SHP77 (cell line): ENCODE measurements around the gene MTHFS.
"Not testable (repeated sequence)": the region's sequence is repeated elsewhere in the genome, so short reads cannot be mapped to it uniquely, and the experiment has no call there.

Source experiments
- DNase-seq, 2 experiments: peaks; one replicate each; lab custom pipeline; 2025; lab: John Stamatoyannopoulos, UW

Gene MTHFS

DNA sequence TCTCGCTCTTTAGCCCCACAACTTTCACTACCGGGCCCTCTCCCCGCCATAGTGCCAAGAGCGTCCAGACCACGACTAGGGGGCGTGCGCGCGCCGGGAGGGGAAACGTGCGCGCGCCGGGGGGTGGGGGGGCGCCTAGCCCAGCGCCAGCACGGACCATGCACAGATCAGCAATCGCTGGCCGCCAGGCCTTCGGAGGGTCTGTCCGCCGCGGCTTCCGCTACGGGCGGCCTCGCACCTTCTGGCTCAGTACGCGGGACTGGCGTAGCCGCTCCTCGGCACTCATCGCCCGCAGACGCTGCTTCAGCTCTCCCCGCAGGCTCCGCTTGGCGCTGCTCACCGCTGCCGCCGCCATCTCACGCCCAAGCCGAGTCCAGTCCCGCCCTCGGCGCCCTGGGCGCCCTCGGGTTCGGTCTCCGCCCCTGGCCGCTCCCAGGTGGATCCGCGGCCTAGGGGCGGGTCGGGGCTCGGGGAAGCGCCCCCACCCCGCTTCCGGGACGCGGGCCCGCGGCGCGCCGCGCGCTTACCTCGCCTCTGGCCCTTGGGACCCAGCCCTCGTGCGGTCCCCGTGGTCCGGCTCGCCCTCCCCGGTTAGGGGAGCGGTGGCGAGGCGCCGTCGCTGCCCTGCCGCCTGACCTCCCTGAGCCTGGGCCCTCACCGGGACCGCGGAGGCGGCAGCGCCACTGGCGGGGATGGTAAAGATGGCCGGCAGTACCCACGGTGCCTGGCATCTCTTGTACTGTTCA, at the start of gene MTHFS:
Gene MTHFS, minus strand, starts transcription at position 381 of the 746 bp plus-strand sequence. Its CDS starts 26 bp downstream, at position 355.
- peak; percentile 67 to 80 for DNase-seq

DNA sequence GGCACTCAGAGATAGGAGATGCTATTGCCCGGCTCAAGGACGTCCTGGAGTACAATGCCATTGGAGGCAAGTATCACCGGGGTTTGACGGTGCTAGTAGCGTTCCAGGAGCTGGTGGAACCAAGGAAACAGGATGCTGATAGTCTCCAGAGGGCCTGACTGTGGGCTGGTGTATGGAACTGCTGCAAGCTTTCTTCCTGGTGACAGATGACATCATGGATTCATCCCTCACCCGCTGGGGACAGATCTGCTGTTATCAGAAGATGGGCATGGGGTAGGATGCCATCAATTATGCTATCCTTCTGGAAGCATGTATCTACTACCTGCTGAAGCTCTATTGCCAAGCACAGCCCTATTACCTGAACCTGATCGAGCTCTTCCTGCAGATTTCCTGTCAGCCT, 47.8 kb upstream of the MTHFS start:
- DNase-seq = no peak

DNA sequence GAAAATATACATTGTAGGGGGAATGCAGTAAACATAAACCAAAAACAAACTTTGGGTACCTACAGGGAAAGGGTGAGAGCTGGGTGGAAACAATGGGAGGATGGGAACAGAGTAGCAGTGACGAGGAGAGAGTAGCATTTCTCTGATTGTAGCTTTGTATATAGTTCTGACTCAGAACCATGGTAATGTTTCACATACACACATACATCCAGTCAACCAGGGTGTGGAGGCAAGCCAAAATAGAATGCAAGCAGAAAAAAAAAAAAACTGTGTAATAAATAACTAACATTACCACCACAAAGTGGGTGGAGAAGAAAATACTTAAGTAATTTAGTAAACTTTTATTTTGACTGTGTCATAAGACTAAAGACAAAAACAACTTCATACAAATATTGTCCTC, 47.0 kb upstream of the MTHFS start:
- no peak for DNase-seq

DNA sequence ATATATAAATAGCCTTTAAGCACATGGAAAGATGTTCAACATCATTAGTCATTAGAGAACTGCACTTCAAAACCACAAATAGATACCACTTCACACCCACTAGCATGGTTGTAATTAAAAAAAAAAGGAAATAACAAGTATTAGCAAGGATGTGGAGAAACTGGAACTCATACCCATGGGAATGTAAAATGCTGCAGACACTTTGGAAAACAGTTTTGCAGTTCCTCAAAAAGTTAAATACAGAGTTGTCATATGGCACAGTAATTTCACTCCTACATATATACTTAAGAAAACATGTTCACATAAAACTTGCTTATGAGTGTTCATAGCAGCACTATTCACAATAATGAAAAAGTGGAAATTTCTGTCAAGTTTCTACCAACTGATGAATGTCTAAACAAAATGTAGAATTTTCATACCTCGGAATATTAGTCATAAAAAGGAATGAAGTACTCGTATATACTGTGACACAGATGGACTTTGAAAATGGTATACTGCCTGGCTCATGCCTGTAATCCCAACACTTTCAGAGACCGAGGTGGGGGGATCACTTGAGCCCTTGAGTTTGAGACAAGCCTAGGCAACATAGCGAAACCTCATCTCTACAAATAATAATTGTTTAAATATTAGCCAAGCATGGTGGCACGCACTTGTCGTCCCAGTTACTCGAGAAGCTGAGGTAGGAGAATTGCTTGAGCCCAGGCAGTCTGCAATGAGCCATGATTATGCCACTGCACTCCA, 46.1 kb upstream of the MTHFS start:
- DNase-seq = no peak

DNA sequence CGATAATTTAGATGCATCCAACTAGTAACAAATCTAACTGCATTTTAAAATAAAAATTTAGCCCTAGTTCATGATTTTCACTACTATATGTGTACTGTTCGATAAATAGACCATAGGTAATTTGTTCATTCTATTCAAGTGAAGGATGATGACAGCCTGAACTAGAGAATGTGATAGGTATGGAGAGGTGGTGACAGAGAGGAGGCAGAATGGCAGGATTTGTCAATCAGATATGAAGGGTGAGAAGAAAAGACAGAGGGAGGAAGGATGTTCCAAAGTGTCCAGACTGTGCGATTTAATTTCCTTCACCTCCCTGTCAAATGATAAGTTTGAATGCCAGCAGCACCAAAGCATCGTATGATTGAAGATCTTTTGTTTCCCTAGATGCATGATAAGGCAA, 42.6 kb upstream of the MTHFS start:
- DNase-seq = no peak

DNA sequence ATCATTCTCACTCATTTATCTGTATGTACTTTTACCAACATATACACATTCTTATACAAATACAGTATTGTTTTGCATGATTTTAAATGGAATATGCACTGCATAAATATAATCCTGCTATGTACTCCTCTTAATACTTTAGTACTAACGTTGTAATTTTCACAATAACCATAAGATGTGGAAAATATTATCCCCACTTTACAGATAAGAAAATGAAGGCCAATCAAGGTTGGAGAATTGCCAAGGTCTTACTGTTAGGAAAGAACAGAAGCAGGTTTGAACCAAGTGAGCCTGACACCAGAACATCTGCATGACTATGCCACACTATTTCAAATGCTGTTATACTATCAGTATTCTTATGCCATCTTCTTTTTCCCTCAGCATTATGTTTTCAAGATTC, 41.3 kb upstream of the MTHFS start:
- no peak for DNase-seq

DNA sequence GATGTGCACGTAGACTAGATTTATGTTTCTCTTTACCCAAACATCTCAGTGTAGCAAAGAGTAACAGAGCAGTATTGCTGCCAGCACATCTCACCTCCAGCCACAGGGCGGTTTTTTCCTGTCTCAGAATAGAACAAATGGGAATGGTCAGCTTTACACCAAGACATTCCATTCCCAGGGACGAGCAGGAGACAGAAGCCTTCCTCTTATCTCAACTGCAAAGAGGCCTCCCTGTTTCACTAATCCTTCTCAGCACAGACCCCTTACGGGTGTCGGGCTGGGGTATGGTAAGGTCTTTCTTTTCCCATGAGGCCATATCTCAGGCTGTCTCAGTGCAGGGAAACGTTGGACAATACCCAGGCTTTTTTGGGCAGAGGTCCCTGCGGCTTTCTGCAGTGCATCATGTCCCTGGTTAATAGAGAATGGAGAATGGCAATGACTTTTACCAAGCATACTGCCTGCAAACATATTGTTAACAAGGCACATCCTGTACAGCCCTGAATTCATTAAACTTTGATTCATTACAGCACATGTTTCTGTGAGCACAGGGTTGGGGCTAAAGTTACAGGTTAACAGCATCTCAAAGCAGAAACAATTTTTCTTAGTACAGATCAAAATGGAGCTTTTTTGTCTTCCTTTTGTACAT, 38.9 kb upstream of the MTHFS start:
- DNase-seq = not testable (repeated sequence)

DNA sequence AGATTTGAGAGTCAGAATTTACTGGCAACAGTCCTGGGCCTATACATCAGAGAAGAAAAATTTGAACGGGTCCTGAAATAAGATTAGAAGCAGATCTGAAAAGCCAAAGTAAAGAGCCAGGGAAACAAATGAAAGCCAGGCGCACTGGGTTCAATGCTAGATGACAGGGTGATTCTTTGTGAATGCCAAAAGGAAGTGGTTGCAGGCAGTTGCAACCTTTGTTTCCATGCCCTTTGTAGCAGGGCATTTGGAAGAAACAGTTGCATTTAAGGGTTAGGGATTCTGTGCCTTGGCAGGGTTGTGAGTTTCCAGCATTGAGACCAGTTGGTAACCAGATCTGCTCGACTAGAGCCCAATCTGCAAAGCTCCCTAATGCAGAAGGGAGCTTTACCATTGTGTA, 36.4 kb upstream of the MTHFS start:
- no peak for DNase-seq

DNA sequence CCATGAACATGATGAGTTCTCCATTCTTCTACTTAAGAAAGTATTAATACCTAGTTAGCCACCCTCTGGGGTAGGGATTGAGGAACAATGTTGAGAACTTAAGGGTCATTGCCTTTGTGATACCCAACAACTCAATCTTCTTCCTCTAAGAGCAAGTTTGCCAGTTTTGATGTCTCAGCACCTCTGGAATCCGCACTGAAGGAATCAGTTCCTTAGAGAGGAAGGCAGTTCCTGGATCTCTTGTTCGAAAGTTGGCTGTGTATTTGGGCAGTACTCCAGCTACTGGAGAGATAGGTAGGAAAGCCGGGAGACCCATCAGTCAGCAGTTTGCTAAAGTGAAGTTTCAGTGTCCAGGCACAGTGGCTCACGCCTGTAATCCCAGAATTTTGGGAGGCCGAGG, 35.6 kb upstream of the MTHFS start:
- DNase-seq = no peak

DNA sequence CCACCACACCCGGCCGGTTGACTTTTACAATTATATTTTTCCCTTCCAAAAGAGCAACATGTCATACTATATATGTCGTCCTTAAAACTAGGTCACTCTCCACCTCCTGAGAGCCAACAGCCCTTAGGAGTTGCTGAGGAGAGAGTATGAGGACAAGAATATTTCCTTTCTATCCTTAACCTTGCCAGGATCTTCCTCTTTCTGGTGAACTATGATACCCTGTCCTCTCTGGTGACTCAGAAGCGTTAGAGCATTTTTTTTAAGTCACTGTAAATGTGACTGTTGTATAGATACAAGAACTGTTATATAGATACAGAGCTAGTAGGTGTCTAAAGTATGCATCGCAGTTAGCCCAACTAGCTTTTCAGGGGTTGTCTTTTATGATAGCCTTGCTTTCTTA, 33.7 kb upstream of the MTHFS start:
- no peak for DNase-seq

DNA sequence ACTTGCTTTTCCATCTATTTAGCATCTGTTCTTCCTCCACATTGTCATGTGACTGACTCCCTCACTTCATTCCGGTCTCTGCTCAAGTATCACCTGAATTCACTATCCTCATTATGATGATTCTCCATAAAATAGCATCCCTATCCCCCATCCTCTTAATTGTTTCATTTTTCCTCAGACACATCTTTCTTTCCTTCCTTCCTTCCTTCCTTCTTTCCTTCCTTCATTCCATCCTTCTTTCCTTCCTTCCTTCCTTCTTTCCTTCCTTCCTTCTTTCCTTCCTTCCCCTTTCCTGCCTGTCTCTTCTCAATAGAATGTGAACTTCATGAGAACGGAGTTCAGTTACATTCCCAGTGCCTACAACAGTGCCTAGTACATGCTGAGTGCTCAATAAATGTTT, 32.6 kb upstream of the MTHFS start:
- DNase-seq = no peak

DNA sequence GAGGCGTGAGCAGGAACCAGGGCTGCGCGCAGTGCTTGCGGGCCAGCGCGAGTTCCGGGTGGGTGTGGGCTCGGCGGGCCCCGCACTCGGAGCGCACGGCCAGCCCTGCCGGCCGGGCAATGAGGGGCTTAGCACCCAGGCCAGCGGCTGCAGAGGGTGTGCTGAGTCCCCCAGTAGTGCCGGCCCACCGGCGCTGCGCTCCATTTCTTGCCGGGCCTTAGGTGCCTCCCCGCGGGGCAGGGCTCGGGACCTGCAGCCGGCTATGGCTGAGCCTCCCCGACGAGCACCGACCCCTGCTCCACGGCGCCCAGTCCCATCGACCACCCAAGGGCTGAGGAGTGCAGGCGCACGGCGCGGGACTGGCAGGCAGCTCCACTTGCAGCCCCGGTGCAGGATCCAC, 29.3 kb upstream of the MTHFS start:
- DNase-seq = not testable (repeated sequence)

DNA sequence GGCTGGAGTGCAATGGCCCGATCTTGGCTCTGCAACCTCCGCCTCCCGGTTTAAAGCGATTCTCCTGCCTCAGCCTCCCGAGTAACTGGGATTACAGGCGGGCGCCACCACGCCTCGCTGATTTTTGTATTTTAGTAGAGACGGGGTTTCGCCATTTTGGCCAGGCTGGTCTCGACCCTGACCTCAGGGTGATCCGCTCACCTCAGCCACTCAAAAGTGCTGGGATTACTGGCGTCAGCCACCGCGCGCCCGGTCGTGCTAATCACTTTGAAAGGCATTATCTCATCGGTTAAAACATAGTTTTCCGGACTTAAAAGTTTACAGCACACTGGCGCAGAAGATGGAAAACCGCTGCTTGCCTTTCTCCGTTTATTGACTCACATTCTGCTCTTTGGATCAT, 27.6 kb upstream of the MTHFS start:
- DNase-seq = no peak

DNA sequence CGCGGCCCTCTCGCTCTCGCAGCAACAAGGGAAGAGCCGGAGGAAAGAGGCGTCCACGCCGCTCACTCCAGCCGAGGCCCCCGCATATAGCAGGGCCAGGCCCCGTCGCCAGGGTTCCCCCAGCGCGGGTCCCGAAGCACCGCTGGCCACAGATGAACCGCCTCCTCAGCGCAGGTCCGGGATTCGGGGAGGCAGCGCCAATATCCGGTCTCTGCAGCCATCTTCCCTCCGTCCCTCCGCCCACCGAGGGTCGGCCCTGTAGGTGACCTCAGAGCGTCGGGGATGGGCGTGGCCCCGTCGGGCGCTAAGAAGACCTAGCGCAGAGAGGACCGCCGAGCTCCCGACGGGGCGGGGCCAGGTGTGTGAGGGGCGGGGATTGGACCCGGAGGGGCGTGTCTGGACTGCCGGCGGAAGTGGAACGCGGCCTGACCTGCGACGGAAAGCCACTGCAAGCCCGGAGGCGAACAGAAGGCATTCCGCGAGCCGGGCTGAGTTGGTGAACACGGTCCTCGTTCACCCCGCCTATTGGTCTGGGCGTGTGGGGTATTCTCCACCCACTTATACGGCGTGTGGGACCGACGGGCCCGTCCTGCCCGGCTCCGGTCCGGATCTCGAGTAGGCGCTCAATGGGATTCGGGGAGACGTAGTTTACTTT, 26.8 kb upstream of the MTHFS start:
- DNase-seq = peak; percentile 93 to 96

DNA sequence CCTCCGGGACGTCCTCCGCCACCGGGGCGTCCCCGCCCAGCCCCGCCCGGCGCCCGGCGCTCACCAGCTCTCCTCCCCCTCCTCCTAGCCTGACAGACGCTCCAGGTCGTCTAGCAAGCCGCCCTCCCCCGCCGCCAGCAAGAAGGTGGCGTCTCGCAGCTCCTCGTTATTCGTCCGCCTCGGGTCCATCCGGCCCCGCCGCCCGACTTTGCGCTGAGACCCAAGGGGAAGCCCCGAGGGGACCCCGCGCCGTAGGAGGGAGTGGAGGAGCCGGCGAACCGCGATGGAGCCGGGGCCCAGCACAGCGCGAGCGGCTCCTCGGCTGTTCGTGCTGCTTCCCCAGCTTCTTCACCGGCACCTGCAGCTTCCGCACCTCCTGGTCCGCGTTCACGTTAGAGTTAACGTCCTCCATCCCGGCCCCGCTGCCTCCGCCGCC, 26.3 kb upstream of the MTHFS start:
- DNase-seq = peak in 1 of 2 experiments; percentile 23

DNA sequence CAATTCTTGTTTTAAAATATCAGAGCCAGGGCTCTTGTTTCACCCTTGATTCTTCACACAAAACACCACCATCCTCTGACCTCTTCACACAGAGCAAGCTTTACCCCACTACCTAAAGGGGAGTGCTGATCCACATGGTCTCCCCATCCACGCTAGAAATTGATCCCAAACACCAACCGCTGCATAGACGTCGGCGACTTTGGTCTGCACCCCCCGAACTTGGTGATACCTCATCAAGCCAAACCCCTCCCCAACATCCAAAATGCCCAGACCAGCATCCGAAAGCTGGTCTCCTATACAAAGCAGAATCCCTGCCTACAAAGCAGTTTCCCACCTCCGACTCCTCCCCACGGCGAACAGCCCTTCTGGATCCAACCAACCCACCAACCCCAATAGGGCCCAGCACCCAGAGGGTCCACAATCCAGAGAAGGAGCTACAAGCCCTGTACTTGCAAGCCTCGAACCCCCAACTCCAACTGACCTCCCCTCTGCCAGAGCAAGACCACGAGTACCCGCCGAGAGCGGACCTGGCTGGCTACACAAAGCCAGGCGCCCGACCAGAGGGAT, 25.8 kb upstream of the MTHFS start:
- DNase-seq = no peak

DNA sequence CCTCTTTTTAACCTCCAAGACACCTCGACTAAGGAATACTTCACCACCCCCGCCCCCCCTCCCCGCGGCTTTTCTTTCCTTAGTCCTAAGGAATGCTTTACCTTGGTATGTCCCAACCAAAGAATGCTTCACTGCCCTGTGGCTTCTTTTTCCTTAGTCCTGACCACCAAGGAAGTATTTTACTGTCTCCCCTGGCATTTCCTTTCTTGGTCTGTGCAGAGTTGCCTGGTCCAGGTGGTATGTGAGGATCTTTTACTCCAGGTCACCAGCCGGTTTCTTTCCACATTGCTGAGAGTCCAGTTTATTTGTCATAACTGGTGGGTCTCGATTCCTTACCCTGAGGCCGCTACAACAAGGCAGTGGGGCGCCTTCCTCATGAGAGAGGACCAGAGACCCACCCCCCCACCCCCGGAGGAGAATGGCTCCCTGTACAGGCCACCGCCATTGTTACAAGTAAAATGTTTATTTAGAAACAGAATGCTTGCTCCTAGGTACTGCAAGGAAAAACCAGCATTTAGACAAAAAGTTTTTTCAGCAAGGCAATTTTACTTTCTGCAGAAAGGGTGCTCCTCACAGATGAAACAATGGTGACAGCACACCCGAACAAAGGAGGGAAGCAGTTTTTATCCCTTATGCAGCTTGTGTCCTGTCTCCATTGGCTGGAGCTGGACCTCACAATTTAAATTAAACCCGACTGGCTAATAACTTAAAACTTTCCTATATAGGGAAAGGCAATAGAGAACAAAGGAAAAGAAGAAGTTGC, 23.1 kb upstream of the MTHFS start:
- no peak for DNase-seq

DNA sequence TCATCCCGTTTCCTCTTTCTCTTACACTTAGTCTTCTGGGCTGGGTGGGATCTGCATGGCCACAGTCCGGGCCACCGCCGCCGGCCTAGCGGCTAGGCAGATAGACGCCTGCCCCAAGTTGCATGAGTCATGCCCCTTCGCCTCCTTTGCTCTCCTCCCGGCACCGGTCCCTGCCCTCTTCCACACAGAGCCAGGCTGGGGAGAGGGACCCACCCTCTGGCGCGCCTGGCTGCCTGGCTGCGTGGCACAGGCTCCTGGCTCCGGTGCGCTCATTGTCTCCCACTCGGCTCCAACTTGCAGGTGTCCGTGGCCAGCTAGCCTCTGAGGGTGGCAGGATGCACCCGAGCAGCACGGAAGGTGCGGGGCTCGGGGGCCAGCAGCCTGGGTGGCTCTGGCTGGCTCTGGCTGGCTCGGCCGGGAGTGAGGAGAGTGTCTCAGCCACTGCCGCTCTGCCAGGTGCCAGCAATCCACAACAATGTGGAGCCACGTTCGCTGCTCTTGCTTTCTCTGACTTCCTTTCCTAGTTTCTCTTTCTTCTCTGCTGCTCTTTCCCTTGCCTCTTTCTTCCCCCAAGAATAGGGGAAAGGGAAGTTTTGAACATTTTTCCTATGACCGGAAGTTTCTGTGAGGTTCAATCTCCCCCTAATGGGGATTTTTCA, 22.4 kb upstream of the MTHFS start:
- DNase-seq = no peak

DNA sequence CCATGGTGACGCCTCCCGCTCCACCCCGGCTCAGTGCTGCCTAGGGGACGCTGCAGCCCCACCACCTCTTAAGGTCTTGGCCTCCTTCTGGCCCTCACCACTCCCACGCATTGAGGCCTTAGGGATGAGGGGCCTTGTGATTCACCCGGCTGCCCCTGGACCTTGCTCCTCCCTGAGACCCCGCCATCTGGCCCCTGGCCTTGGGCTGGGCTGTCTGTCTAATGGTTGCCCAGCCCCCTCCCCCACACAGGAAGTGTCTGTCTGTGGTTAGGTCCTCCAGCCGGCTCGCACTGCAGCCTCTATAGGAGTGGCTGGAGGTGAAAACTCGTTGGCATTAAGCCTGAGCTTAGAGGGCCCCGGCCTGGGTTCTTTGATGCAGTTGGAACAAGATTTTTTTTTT, 21.5 kb upstream of the MTHFS start:
- no peak for DNase-seq

DNA sequence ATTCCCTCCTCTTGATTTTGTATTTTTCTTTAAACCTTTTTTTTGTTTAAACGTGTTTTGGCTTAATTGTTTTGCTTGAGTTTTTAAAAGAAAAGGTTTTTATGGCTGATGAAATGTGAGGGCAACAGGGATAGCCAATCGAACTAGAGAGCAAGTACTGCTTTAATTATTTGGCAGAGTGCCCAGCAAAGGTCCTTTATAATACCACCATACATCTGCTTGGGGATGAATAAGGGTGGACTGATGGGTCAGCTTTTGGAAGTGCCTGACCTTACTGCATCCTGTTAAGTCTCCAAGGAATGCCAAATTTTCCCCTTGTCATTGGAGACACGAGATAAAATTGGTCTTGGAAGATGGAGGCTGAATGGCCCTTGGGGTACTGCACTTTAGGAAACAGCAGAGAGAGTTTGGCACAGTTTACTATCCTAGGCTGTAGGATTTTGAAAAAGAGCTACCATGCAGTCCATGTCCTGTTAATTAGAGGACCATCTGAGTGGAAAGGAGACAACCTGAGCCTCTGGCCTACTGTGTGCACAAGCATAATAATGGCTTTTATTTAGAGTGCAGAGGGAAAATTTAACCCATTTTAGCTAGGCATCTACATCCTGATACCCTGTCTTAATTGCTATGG, 19.8 kb upstream of the MTHFS start:
- DNase-seq = peak in 1 of 2 experiments; percentile 1
